ENCODE data around the gene AMZ1.

DNA sequence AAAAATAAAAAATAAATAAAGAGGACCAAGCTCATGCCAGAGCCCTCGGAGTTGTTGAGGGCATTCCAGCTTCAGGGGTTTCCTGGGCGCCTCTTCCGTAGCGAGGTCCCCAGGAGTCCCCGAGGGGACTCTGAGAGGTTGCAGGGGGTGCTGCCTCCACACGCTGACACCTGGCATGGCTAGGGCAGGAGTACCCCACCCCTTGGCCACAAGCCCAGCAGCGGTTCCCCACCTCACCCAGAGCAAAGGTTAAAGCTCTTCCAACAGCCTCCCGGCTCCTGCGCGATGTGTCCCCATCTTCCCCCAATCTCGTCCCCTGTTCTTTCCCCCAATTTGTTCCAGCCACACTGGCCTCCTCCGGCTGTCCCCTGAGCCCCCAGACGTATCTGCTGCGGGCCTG lies 4.5 kb downstream of the AMZ1 start:
- TF ChIP-seq CTCF (IDR thresholded peaks at IDR 0.05): no peak
- TF ChIP-seq POLR2A (IDR thresholded peaks at IDR 0.05): no peak
- TF ChIP-seq EP300 (IDR thresholded peaks at IDR 0.05): no peak
